GM21528 (cell line): Measurements from ENCODE around the gene SNAP47.

ENCODE experiments used
- ATAC-seq: cut with Tn5 transposase; IDR thresholded peaks from one replicate; pipeline ENCODE4 v1.9.1; 2021; ENCODE audit warnings: mild to moderate bottlenecking, moderate library complexity; ENCODE audit not compliant: unreplicated experiment, low FRiP score

SNAP47 gene

GRCh38 chr1:227766653-227767277 is 31.5 kb downstream of the SNAP47 start:
- no peak for ATAC-seq

GRCh38 chr1:227767401-227768124 is 32.3 kb downstream of the SNAP47 start:
- no peak for ATAC-seq

GRCh38 chr1:227768125-227768439 is 32.8 kb downstream of the SNAP47 start:
- ATAC-seq, result no peak

GRCh38 chr1:227768640-227769039 is 33.4 kb downstream of the SNAP47 start:
- no peak for ATAC-seq

GRCh38 chr1:227769047-227769935 is 34.1 kb downstream of the SNAP47 start:
- no peak for ATAC-seq

GRCh38 chr1:227769936-227770494 is 34.8 kb downstream of the SNAP47 start:
- ATAC-seq, result no peak

- no peak for ATAC-seq
Observed at GRCh38 chr1:227770812-227771211, 35.6 kb downstream of the SNAP47 start.

GRCh38 chr1:227771326-227771725 is 36.1 kb downstream of the SNAP47 start:
- ATAC-seq, result no peak

- ATAC-seq, result no peak
Observed at GRCh38 chr1:227771771-227772170, 36.5 kb downstream of the SNAP47 start.

- ATAC-seq, result no peak
Observed at GRCh38 chr1:227773558-227773957, 38.3 kb downstream of the SNAP47 start.

- ATAC-seq, result no peak
Observed at GRCh38 chr1:227774051-227774731, 39.0 kb downstream of the SNAP47 start.

- ATAC-seq, result no peak
Observed at GRCh38 chr1:227774821-227775661, 39.8 kb downstream of the SNAP47 start.

- no peak for ATAC-seq
Observed at GRCh38 chr1:227775841-227776240, 40.6 kb downstream of the SNAP47 start.

- ATAC-seq, result no peak
Observed at GRCh38 chr1:227776331-227776771, 41.1 kb downstream of the SNAP47 start.

GRCh38 chr1:227777156-227777555 is 41.9 kb downstream of the SNAP47 start:
- no peak for ATAC-seq

GRCh38 chr1:227777646-227778045 is 42.4 kb downstream of the SNAP47 start:
- no peak for ATAC-seq

- no peak for ATAC-seq
Observed at GRCh38 chr1:227778401-227778947, 43.2 kb downstream of the SNAP47 start.

- no peak for ATAC-seq
Observed at GRCh38 chr1:227779021-227779441, 43.8 kb downstream of the SNAP47 start.

GRCh38 chr1:227779685-227780084 is 44.5 kb downstream of the SNAP47 start:
- no peak for ATAC-seq
